Measurements from ENCODE around the gene TLE5. TPM values are rescaled to one million over a fixed set of nuclear protein-coding genes. Genes with fewer than 3 reads are reported as not detected.

Gene TLE5
- total RNA-seq, 2 donors from 2014 or later, result 407 to 409 TPM

- no peak overlapping the region for H3K27ac ChIP-seq
- intact Hi-C loops (cut with DNase I), result loop anchor here (2.0 to 5.0 kb wide), 2 partner anchors 29 to 150 kb away; no protein-coding TSS in a partner anchor
- no peaks in the 10 kb centered on the region for H3K9me3 ChIP-seq
- no peaks in the 10 kb centered on the region for H3K27me3 ChIP-seq
- no peak for TF ChIP-seq CTCF (IDR thresholded peaks at IDR 0.05)
- DNase-seq, result no peak
- H3K4me1 ChIP-seq, result peaks cover 17% of the 10 kb centered on the region
- H3K36me3 ChIP-seq, result no peaks in the 10 kb centered on the region
- H3K4me3 ChIP-seq, result no peak overlapping the region
- peak overlapping the region; percentile 50 to 64 for H3K9ac ChIP-seq (ENCODE audit: low read depth in 2 of 2, low read length in 2 of 2)
Observed at GRCh38 chr19:3107658-3108057, 45.4 kb upstream of the TLE5 start.

GRCh38 chr19:3106509-3107141 lies 44.3 kb upstream of the TLE5 start:
- no peak for DNase-seq
- intact Hi-C loops (cut with DNase I), result loop anchor here (2.0 to 5.0 kb wide), 2 partner anchors 28 to 149 kb away; no protein-coding TSS in a partner anchor

GRCh38 chr19:3105641-3106508 lies 43.6 kb upstream of the TLE5 start:
- Histone ChIP-seq H3K4me3 (no peak overlapping the region), H3K27me3 (no peaks in the 10 kb centered on the region), H3K27ac (no peak overlapping the region), H3K9ac (ENCODE audit: low read depth in 2 of 2, low read length in 2 of 2) (peak overlapping the region; percentile 14 to 47), H3K36me3 (no peaks in the 10 kb centered on the region), H3K9me3 (no peaks in the 10 kb centered on the region), H3K4me1 (peaks cover 20% of the 10 kb centered on the region)
- intact Hi-C loops (cut with DNase I), result loop anchor here (2.0 to 5.0 kb wide), 2 partner anchors 27 to 149 kb away; no protein-coding TSS in a partner anchor
- DNase-seq, result no peak
- no peak for TF ChIP-seq CTCF (IDR thresholded peaks at IDR 0.05)

More at GRCh38 chr19:3106509-3107141, 44.3 kb upstream of the TLE5 start:
- Histone ChIP-seq H3K9ac (ENCODE audit: low read depth in 2 of 2, low read length in 2 of 2) (peak overlapping the region in 1 of 2 donors; percentile 64), H3K9me3 (no peaks in the 10 kb centered on the region), H3K27me3 (no peaks in the 10 kb centered on the region), H3K4me1 (peaks cover 20% of the 10 kb centered on the region), H3K27ac (no peak overlapping the region), H3K36me3 (no peaks in the 10 kb centered on the region), H3K4me3 (no peak overlapping the region)
- no peak for TF ChIP-seq CTCF (IDR thresholded peaks at IDR 0.05)

GRCh38 chr19:3104708-3104983 lies 42.4 kb upstream of the TLE5 start:
- no peak for TF ChIP-seq CTCF (IDR thresholded peaks at IDR 0.05)
- no peak for DNase-seq
- Histone ChIP-seq H3K4me3 (no peak overlapping the region), H3K36me3 (no peaks in the 10 kb centered on the region), H3K4me1 (peaks cover 20% of the 10 kb centered on the region), H3K27ac (no peak overlapping the region), H3K27me3 (no peaks in the 10 kb centered on the region), H3K9ac (ENCODE audit: low read depth in 2 of 2, low read length in 2 of 2) (peak overlapping the region in 1 of 2 donors; percentile 51), H3K9me3 (no peaks in the 10 kb centered on the region)
- intact Hi-C loops (cut with DNase I), result loop anchor here (5.0 kb wide), 1 partner anchor 77 kb away; the partner anchor contains the start of gene TLE2

- H3K9ac ChIP-seq (ENCODE audit: low read depth in 2 of 2, low read length in 2 of 2), result peak overlapping the region in 1 of 2 donors; percentile 26
- H3K27me3 ChIP-seq, result no peaks in the 10 kb centered on the region
- no peaks in the 10 kb centered on the region for H3K9me3 ChIP-seq
- peaks cover 37% of the 10 kb centered on the region for H3K4me1 ChIP-seq
- TF ChIP-seq CTCF (IDR thresholded peaks at IDR 0.05), result no peak
- no peak overlapping the region for H3K4me3 ChIP-seq
- no peak overlapping the region for H3K27ac ChIP-seq
- H3K36me3 ChIP-seq, result no peaks in the 10 kb centered on the region
- intact Hi-C loops (cut with DNase I), result loop anchor here (5.0 kb wide), 1 partner anchor 75 kb away; the partner anchor contains the start of gene TLE2
- no peak for DNase-seq
Observed at GRCh38 chr19:3102239-3103140, 40.2 kb upstream of the TLE5 start.
